ENCODE results near the gene PFDN5. TPM values are rescaled to one million over a fixed set of nuclear protein-coding genes. Genes with fewer than 3 reads are reported as not detected.

The PFDN5 gene
- total and polyA plus RNA-seq, 10 of the 15 experiments (the other 5 are each of a cell fraction or from before 2014, with no cell fraction given) = 300 to 1,596 (median 495) TPM

- TF ChIP-seq CUX1 (IDR thresholded peaks at IDR 0.05; ENCODE audit: insufficient replicate concordance, low read depth, low read length) (no peak), CBX5 (IDR thresholded peaks at IDR 0.05; ENCODE audit: low read depth) (no peak), PKNOX1 (IDR thresholded peaks at IDR 0.05) (peak; percentile 71; the same call in 1 of the 2 replicates)
These were observed 43.6 kb upstream of the PFDN5 start (continued) for GRCh38 chr12:53251477-53252348.

Data from GM12878 (cell line).